D341Med (cell line): Measurements from ENCODE around the gene SAP30L.

Experiments
- DNase-seq: peaks from one replicate; pipeline ENCODE4 v3.0.0; 2012; ENCODE audit warnings: low spot score

The SAP30L gene

GRCh38 chr5:154481584-154482381 lies 36.0 kb downstream of the SAP30L start:
- DNase-seq = no peak

- no peak for DNase-seq
Measured at GRCh38 chr5:154482528-154483449, 37.0 kb downstream of the SAP30L start.

DNA sequence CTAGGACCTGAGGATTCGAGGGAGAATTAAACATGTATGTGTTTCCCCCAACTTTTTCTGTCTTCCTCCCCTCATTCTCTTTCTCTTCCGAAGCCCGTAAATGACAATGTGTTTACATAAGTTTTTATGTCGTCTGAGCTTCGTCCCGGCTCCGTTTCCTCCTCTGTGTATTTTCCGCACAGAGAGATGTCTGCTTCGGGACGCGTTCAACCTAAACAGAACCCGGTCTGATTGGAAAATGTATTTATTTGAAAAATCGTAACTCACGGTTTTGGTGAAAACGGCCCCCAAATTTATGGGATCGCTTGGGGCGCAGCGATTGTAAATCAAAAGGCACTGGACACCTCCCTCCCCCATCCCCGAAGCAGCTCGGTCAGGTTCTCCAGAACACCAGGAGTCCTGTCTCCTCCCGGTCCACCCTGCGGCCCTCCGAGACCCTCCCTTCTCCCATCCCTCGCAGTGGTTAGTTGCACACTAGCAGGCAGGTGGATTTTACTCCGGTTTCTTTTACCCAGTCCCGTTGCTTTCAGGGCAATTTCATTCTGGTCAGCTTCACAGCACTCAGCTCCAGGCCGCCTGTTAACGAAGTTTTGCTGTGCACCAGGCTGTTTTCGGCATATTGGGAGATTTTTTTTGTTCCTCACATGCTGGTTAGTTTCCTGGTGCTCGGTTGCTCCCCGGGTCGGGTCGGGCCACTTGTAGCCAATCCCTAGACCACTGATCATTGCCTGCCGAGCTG lies 38.0 kb downstream of the SAP30L start:
- no peak for DNase-seq

DNA sequence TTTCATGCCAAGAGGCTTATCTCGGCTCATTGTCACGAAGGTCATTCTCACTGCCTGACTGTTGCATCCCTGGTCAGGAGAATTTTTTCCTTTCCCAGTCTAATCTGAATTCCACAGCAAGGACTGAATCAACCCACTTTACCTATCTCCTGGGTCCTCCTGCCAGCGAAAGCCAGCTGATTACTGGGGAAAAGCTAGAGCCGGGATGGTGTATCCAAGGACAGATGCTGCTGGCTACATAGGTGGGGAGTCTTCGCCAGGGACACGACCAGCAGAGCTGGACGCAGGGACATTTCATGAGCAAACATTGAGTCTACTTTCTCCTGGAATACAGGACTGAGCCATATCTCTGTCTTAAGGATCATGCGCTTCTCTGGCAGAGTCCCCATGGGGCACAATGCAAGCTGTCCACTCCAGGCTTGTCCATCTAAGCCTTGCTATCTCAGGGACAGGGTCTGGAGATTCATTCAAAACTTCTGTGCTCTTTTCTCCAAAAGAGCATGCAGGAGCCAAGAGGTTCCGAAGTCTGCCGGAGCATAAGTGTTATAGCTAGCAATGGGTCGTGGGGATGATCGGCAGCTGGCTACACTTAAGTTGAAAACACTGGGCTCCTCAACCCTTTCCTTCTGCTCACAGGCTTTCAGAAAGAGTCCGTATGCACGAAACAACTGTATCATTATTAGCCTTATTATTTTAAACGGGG lies 38.7 kb downstream of the SAP30L start:
- DNase-seq = no peak

DNA sequence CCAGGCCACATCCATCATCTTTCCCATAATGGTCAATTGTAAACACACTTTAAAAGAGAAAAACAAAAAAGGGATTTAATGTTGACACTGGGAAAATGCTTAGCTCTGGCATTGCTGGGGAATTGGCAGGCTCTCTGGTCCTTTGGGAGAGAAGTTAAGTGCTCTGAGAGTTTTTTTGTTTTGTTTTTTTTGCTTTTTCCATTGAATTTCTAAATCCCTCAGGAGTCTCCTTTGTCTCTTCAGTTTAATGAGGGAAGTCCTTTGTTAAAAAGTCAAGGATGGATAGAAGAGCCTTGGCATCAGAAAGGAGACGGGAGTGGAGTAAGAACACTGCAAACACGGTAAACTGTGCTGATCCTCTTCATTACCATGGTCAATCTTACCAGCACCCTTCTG lies 39.3 kb downstream of the SAP30L start:
- DNase-seq = no peak

DNA sequence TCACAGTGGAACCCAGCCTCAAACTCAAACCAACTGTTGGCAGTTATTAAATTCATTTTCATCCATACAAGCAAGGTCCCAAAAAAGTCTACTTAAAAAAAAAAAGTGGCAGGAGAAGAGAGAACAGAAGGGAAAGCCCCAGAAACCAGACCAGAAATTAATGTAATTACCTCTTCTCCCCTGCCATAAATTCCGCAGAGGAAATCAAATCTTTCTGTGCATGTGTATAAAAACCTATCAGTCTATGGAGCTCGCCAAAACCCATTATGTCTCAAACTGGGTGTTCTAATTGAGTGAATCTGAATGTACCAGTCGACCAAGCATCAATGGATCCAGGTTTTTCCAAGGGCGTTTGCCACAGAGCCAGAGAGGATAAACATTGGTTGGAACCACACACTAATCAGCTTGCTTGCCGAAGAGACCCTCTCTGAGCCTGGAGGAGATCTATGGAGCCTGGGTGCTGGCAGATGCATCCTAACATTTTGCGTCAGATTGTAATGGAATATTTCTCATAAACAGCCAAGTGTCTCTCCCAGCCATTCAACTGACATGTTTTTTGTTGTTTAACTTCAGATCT lies 40.1 kb downstream of the SAP30L start:
- DNase-seq = no peak

- DNase-seq = no peak
Measured at GRCh38 chr5:154486427-154486866, 40.6 kb downstream of the SAP30L start.

DNA sequence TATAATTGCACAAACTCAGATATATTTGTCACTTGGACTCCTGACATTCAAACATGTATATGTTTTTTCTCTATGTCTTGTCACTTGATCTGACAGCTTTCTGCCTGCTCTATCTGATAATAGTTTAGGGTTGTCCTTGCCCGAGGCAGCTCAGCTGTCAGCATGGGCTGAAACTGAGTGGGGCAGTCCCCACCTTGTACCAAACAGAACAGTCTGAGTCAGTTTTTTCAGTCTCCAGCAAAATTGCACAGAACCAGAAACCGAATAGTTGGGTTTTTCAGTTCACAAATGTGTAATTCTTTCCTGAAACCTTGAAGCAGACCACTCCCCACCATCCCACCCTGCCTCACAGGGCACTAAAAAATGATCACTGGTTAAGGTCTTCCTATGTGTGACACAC lies 41.7 kb downstream of the SAP30L start:
- DNase-seq = no peak

DNA sequence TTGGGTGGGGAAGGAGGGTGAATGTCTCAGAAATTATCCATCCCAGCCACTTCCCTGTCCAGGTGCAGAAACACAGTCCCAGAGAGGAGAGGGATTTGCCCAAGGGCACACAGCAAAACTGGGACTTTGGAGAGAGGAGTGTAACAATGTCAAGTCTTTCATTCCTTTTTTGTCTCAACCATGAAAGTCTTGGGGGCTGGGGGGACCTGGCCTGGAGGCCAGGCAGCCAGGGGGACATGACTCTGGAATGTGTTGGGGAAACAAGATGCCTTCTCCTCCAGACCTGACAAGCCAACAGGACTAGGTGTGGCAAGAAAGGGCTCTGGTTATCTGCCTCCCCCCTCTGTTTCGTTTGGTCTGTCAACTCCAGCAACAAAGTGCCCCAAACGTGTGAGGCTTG lies 46.1 kb downstream of the SAP30L start:
- DNase-seq = no peak

- DNase-seq = no peak
Measured at GRCh38 chr5:154493274-154493673, 47.5 kb downstream of the SAP30L start.

DNA sequence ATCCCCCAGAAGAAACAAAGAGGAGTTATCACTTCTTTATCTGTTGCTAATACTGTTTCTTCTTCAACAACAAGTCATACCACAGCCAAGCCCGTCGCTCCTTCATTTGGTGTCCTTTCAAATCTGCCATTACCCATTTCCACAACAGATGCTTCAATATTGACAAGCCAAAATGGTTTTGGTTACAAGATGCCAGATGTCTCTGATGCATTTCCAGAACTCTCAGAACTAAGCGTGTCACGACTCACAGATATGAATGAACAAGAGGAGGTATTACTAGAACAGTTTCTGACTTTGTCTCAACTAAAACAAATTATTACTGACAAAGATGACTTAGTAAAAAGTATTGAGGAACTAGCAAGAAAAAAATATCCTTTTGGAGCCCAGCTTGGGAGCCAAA lies 48.2 kb downstream of the SAP30L start:
- DNase-seq = no peak

DNA sequence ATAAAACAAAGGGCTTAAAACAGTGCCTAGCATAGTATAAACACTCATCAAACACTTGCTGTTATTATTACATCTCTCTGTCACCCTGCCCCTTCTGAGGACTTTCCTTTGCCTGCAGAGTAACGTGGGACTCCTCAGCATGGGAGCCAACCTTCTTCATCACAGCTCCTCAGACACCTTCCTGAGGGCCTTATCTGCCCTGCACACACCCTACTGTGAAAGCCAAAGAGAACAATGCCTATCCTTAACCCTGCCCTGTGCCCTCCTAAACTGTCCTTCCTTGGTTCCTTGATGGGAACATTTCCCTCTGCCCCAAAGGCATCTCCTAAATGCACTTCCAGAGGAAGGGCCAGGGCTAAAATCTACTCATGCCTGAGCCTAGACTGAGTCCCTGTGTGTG lies 52.8 kb downstream of the SAP30L start:
- no peak for DNase-seq

GRCh38 chr5:154498994-154499393 lies 53.2 kb downstream of the SAP30L start:
- DNase-seq = no peak

DNA sequence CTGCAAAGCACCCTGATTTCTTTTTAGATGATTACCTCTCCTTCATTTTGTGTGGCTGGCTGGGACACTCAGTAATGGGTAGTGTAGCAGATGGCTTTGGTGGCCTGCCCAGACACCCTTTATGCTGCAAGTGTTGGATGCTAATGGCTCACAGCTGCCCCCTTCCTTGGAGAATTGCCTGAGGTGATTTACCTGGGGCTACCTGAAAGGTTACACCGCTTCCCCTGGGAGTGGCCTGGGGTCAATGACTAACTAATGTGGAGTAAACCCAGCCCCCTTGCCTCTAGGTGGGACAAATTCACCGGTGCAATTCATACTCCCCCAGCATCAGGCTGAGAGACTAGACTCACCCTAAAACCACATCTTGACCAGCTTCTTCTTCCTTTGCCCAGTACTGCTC lies 55.8 kb downstream of the SAP30L start:
- DNase-seq = no peak

GRCh38 chr5:154502180-154502579 lies 56.4 kb downstream of the SAP30L start:
- DNase-seq = no peak

DNA sequence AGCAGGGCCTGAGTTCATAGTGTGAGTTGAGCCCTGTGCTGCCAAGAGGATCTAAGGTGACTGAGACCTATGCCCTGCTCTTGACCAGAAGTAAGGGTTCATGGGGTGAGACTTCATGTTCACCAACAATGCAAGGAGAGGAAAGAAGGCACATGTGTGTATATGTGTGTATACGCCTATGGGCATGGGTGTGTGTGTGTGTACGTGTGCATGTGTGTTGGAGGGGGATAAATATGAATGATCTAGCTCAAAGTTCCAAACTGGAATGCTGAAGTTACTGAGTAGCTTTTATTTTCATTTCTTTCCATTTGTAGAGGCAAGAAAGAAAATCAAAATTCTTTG lies 57.9 kb downstream of the SAP30L start:
- DNase-seq = no peak

DNA sequence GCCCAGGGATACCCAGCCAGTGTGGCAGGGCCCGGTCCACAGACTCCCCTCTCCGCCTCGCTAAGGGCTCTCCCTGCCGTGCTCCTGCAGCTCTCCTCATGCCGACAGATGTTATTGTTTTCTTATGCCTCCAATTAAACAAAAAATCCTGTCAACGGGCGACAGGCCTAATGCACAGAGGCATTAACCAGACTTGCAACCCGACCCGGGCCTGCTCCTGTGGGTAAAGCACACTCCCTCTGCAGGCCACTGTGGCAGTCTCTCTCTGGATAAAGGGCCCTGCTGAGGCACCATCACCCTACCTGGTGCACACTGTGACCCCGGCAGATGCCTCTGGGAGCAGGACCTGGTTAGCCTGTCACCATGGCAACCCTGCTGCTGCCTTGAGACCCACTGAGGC lies 59.8 kb downstream of the SAP30L start:
- peak; percentile 49 for DNase-seq

GRCh38 chr5:154506049-154506715 lies 60.4 kb downstream of the SAP30L start:
- no peak for DNase-seq

- DNase-seq = no peak
Measured at GRCh38 chr5:154506716-154507080, 60.9 kb downstream of the SAP30L start.

DNA sequence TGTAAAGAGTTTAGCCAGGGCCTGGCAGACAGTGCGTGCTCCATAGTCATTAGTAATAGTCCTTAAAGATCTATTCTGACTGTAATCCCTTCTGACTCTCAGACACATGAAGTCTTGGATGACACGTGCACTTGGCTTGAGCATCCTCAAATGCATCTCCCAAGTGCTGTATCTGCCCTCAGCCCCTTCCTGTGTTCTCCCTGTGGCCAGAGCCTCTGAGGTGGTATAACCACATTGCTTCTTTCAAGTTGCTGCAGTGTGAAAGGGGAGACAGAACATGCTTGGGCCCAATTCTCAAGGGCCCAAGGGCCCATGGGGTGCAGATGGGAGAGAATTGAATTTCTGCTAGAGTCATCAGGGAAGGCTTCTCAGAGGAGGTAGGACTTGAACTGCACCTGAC lies 62.3 kb downstream of the SAP30L start:
- DNase-seq = no peak
